Endothelial cell of umbilical vein (primary cell): ENCODE measurements around the gene FAM53B.

ENCODE experiments used
- EZH2 ChIP-seq: IDR thresholded peaks from 2 replicates; pipeline ENCODE4 v1.6.1; 2012; ENCODE audit warnings: borderline replicate concordance, low read depth, mild to moderate bottlenecking, moderate library complexity, low read length, inconsistent platforms; ENCODE audit not compliant: severe bottlenecking
- FOS ChIP-seq: IDR thresholded peaks from 2 replicates; pipeline ENCODE4 v1.6.1; 2011; ENCODE audit warnings: mild to moderate bottlenecking, low read length, moderate library complexity, borderline replicate concordance; ENCODE audit not compliant: insufficient read depth
- POLR2A ChIP-seq: IDR thresholded peaks from 2 replicates; pipeline ENCODE4 v1.6.1; 2012; ENCODE audit warnings: low read depth, mild to moderate bottlenecking, control low read depth, low read length
- POLR2AphosphoS5 ChIP-seq: IDR thresholded peaks from 2 replicates; pipeline ENCODE4 v1.6.1; 2012; ENCODE audit warnings: low read depth, mild to moderate bottlenecking, control low read depth, low read length, moderate library complexity; ENCODE audit not compliant: insufficient read depth
- TF ChIP-seq, protein P1 (sequence below), 2 donors: IDR thresholded peaks; 1 replicate in 1 of 2; 2 replicates in 1 of 2; pipeline ENCODE4 v1.5.1; 2011; ENCODE audit warnings: low read length in 2 of 2, mild to moderate bottlenecking in 2 of 2, moderate library complexity in 2 of 2, control low read depth in 1 of 2, inconsistent platforms in 1 of 2, low read depth in 1 of 2; ENCODE audit not compliant: insufficient read depth in 1 of 2; ENCODE audit errors: extremely low read depth in 1 of 2
- TF ChIP-seq, protein P2 (sequence below): IDR thresholded peaks from 2 replicates; pipeline ENCODE4 v1.6.1; 2011; ENCODE audit not compliant: insufficient read depth, insufficient read length

DNA sequence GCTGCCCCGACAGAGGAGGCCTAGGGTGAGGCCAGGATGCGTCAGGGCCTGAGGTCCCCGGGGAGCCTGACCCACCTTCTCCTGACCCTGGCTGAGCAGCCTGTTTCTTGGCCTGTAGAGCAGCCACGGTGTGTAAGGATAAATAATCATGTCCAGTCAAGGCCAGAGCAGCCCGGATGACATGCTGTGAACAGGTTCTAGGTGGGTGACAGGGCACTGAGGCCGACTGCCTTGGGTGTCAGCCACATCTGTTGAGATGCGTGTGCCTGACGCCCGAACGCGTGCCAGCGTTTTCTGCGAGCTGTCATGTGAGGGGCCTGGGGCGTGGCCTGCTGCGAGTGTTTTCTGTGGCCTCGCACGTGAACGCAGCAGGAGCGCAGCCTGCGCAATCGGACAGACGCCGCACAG, 118.3 kb downstream of the FAM53B start:
- TF ChIP-seq, protein P1, sequence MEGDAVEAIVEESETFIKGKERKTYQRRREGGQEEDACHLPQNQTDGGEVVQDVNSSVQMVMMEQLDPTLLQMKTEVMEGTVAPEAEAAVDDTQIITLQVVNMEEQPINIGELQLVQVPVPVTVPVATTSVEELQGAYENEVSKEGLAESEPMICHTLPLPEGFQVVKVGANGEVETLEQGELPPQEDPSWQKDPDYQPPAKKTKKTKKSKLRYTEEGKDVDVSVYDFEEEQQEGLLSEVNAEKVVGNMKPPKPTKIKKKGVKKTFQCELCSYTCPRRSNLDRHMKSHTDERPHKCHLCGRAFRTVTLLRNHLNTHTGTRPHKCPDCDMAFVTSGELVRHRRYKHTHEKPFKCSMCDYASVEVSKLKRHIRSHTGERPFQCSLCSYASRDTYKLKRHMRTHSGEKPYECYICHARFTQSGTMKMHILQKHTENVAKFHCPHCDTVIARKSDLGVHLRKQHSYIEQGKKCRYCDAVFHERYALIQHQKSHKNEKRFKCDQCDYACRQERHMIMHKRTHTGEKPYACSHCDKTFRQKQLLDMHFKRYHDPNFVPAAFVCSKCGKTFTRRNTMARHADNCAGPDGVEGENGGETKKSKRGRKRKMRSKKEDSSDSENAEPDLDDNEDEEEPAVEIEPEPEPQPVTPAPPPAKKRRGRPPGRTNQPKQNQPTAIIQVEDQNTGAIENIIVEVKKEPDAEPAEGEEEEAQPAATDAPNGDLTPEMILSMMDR (IDR thresholded peaks at IDR 0.05; ENCODE audit: extremely low read depth in 1 of 2, insufficient read depth in 1 of 2, low read depth in 1 of 2, low read length in 2 of 2), result no peak
- TF ChIP-seq POLR2A, result no peak
- no peak for TF ChIP-seq POLR2AphosphoS5
- TF ChIP-seq EZH2, result no peak
- TF ChIP-seq, protein P2, sequence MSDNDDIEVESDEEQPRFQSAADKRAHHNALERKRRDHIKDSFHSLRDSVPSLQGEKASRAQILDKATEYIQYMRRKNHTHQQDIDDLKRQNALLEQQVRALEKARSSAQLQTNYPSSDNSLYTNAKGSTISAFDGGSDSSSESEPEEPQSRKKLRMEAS, result no peak
- no peak for TF ChIP-seq FOS
